Vagina (tissue), 2 donors: Measurements from ENCODE around the gene MFAP2.

Experiments used
- POLR2A ChIP-seq, 2 donors: fragments of 450-650 bp; IDR thresholded peaks; one replicate each; pipeline ENCODE4 v1.6.1; 2017; ENCODE audit warnings: antibody characterized with exemption in 2 of 2, mild to moderate bottlenecking in 2 of 2, moderate library complexity in 2 of 2
- TF ChIP-seq, protein P1 (sequence below), 3 experiments: fragments of 450-650 bp in 2 of 3; fragments of 200-600 bp in 1 of 3; sonication (generic) in 1 of 3; IDR thresholded peaks; one replicate each; pipeline ENCODE4 v1.5.1; 2017 to 2019; ENCODE audit warnings: antibody characterized with exemption in 3 of 3, mild to moderate bottlenecking in 2 of 3, moderate library complexity in 2 of 3

DNA sequence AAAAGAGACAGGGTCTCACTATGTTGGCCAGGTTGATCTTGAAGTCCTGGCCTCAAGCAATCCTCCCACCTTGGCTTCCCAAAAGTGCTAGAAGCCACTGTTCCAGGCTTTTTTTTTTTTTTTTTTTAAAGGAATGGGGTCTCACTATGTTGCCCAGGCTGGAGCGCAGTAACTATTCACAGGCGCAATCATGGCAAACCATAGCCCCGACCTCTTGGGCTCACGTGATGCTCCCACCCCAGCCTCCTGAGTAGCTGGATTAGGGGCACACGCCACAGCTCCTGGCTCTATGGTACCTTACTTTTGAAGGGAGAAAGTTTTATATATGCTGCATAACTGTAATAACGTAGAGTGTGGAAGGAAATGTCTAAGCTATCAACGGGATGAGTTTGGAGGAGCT is 37.0 kb upstream of the MFAP2 start:
- no peak for TF ChIP-seq POLR2A (IDR thresholded peaks at IDR 0.05)
- TF ChIP-seq, protein P1, sequence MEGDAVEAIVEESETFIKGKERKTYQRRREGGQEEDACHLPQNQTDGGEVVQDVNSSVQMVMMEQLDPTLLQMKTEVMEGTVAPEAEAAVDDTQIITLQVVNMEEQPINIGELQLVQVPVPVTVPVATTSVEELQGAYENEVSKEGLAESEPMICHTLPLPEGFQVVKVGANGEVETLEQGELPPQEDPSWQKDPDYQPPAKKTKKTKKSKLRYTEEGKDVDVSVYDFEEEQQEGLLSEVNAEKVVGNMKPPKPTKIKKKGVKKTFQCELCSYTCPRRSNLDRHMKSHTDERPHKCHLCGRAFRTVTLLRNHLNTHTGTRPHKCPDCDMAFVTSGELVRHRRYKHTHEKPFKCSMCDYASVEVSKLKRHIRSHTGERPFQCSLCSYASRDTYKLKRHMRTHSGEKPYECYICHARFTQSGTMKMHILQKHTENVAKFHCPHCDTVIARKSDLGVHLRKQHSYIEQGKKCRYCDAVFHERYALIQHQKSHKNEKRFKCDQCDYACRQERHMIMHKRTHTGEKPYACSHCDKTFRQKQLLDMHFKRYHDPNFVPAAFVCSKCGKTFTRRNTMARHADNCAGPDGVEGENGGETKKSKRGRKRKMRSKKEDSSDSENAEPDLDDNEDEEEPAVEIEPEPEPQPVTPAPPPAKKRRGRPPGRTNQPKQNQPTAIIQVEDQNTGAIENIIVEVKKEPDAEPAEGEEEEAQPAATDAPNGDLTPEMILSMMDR (IDR thresholded peaks at IDR 0.05): no peak
